ENCODE measurements around the gene XNDC1N. TPM values are rescaled to one million over a fixed set of nuclear protein-coding genes. Genes with fewer than 3 reads are reported as not detected.

XNDC1N gene
- total and polyA plus RNA-seq, 2 of the 4 experiments (the other 2 are of a cell fraction), result 2.5 to 8.8 TPM

GRCh38 chr11:71948314-71949027, 20.1 kb upstream of the XNDC1N start:
- Histone ChIP-seq H4K20me1 (ENCODE audit: insufficient read depth, low read length) (peaks cover 62% of the 10 kb centered on the region), H3K4ac (ENCODE audit: low read depth, low read length) (no peak overlapping the region), H2BK15ac (ENCODE audit: low read depth, low read length) (no peak overlapping the region), H3K9ac (ENCODE audit: low read depth, low read length) (no peak overlapping the region), H4K8ac (ENCODE audit: low read depth in 2 of 2, low read length in 2 of 2) (no peak overlapping the region), H3K18ac (ENCODE audit: low read depth, low read length) (no peak overlapping the region), H3K27me3 (ENCODE audit: control insufficient read depth, insufficient read depth, low read length) (no peaks in the 10 kb centered on the region), H2AK5ac (ENCODE audit: low read depth, low read length) (no peak overlapping the region), H3K56ac (ENCODE audit: extremely low read depth, insufficient read depth, low read length) (no peak overlapping the region), H3K4me2 (ENCODE audit: low read depth, low read length) (no peak overlapping the region), H2BK120ac (ENCODE audit: low read depth, low read length) (no peak overlapping the region), H3K4me3 (ENCODE audit: insufficient read depth, low read depth, low read length) (no peak overlapping the region), H3K27ac (ENCODE audit: insufficient read depth, low read length) (no peak overlapping the region), H3K14ac (replicated peaks; ENCODE audit: low read depth, low read length) (no peak overlapping the region), H2AFZ (replicated peaks; ENCODE audit: low read length, poor library complexity) (no peak overlapping the region), H4K91ac (ENCODE audit: insufficient read depth, low read depth, low read length) (no peak overlapping the region), H3K4me1 (ENCODE audit: control insufficient read depth, insufficient read depth, low read length) (peaks cover 11% of the 10 kb centered on the region), H3K79me1 (ENCODE audit: low read depth in 1 of 2, low read length in 2 of 2) (peaks cover 44 to 71% of the 10 kb centered on the region in 2 experiments), H2BK20ac (ENCODE audit: low read depth, low read length) (no peak overlapping the region), H2BK5ac (ENCODE audit: low read depth, low read length, poor library complexity, severe bottlenecking) (no peak overlapping the region), H4K5ac (ENCODE audit: low read depth, low read length) (no peak overlapping the region), H3K9me3 (ENCODE audit: control insufficient read depth, insufficient read depth, low read length) (no peaks in the 10 kb centered on the region), H3K23ac (ENCODE audit: low read depth, low read length) (no peak overlapping the region), H3K9me1 (ENCODE audit: insufficient read depth, low read length) (peaks cover 7% of the 10 kb centered on the region), H3K36me3 (ENCODE audit: control insufficient read depth, insufficient read depth, low read length) (no peaks in the 10 kb centered on the region; the same call in 1 of the 2 replicates), H2AK9ac (replicated peaks; ENCODE audit: low read depth, low read length, poor library complexity) (no peak overlapping the region)
- intact Hi-C loops (cut with micrococcal nuclease) (no loop called here), in situ Hi-C loops (cut with MboI; ENCODE audit: low sequenced_read_pairs) (no loop called here), dilution Hi-C loops (cut with HindIII; ENCODE audit: low sequenced_read_pairs, unreplicated experiment) (no loop called here)
- WGBS, 2 experiments (ENCODE audit: extremely low coverage in 2 of 2, insufficient read length in 1 of 2), result no CpG with 5 or more reads among the region's 7 CpGs
- TF ChIP-seq POLR2A (IDR thresholded peaks at IDR 0.05; ENCODE audit: low read depth, low read length) (no peak), ELK1 (IDR thresholded peaks at IDR 0.05; ENCODE audit: borderline replicate concordance, low read depth, low read length) (no peak), MXI1 (IDR thresholded peaks at IDR 0.05; ENCODE audit: borderline replicate concordance, low read depth, low read length) (no peak), NFE2L2 (IDR thresholded peaks at IDR 0.05; ENCODE audit: low read depth, low read length) (no peak), RCOR1 (IDR thresholded peaks at IDR 0.05; ENCODE audit: insufficient replicate concordance, low read length) (no peak), FOS (IDR thresholded peaks at IDR 0.05; ENCODE audit: low read depth, low read length) (no peak), CTCF (conservative IDR thresholded peaks at IDR 0.05; ENCODE audit: low read depth, low read length) (no peak)
- ATAC-seq (ENCODE audit: low read depth) (no peak), DNase-seq (no peak)
- no TSS peak for BruUV-seq (replicated peaks)
- ChIA-PET POLR2A (ENCODE audit: unreplicated experiment) (interaction anchor here (0.6 kb wide), 1 partner anchor 1999 kb away, joined by 4 read pairs; no protein-coding TSS in a partner anchor), CTCF (no interaction called here)

All from IMR-90 (cell line).